ENCODE data around the gene FARSB. TPM values are rescaled to one million over a fixed set of nuclear protein-coding genes. Genes with fewer than 3 reads are reported as not detected.
"Not testable (repeated sequence)": the region's sequence is repeated elsewhere in the genome, so short reads cannot be mapped to it uniquely, and the experiment has no call there.

FARSB gene
- polyA plus RNA-seq, 1 donor, result 23.0 TPM

DNA sequence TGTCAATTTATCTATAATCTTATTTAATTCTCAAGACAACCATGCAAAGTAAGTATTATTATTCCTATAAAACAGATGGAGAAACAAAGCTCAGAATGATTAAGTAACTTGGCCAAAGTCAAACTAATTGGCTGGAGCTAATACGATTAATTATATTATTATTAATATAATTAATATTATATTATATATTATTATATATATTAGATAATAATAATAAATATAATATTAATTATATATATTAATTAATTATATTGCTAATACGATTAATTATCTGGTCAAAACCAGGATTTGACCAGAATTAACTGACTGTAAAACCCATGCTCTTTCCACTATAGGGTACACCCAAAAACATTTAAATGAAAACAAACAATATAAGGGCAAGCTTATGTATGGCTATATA lies 52.4 kb downstream of the FARSB start:
- no peak for DNase-seq

DNA sequence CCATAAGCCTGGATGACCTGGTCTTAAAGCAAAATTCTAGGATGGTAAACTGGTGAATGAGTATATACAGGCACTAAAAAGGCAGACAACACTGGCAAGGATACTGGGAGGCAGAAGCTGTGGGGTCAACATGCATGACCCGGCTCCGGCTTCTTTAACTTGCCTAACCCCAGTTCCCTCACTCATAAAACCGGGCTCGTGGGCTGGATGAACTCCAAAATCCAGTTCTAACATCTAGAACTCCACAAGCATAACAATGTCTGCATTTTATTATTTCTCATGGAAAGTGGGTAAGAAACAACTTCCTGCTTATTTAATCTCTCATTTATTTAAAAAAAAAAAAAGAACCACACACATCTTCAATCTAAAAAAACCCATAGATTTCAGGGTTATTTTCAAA lies 57.3 kb downstream of the FARSB start:
- DNase-seq, result no peak

DNA sequence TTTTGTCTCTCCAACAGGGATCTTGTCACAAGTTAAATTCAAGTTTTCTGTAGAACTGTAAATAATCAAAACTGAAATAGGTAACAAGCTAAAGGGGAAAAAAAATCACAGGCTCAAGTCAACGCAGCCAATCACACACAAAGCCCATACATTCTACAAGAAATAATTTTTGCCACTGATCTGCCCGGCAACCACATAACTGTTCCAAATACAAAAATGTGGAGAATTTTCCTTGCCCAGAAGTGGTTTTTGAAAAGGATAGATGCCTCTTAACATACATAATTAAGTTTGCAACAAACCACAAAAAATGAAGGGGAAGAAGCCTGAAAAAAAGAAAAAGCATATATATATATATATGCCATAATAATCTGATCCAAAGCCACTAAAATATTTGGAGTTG lies 60.3 kb downstream of the FARSB start:
- DNase-seq, result no peak

DNA sequence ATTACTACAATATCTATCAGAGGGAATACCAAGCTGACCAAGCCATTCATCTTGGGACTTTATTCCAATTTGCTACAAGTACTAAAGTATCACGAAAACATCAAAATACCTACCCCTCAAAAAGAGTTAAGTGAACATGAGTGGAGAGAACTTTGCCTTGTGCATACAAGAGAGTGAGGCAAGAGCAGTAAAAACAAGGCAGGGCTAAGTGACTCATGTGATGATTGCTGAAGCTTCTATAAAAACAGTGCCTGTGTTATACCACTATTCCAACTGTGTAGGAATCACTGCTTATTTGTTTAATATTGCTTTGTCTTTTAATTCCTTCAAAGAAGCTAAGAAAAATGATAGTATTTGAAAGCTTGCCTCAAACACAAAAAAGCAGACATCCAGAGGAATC lies 61.2 kb downstream of the FARSB start:
- no peak for DNase-seq

DNA sequence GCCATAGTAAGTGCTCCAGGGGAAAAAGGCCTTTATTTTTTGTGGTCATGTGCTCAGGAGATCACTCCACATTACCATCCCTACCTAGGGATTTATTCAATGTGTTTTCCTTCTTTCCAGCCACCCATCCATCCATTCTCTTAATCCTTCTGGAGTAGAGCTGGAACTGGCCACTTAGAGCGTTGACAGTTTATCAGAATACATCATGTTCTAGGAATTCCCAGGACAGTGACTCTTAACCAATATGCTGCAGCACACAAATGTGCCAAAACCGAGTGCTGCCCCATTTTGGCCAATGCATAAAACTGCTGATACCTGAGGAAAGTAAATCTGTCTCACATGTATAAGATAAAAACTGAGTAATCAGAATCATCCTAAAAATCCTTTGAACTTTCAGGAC lies 63.7 kb downstream of the FARSB start:
- DNase-seq, result no peak

DNA sequence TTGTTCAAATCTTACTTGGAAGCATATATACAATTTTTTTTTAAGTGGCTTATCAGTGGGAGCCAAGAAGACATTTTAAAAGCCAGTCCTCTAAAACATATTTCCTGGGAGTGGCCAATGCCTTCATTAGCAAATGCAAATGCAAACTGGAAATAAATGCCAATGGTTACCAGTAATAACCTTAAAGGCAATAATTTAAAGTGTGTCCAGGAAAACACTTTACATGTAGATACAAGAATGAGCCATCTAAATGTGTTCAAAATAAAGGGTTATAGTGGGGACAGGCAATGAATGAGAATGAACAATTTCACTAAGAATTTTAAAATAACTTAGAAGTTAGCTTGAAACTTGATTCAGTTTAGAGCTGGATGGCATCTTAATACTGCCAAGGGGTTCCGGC lies 64.2 kb downstream of the FARSB start:
- DNase-seq, result no peak

DNA sequence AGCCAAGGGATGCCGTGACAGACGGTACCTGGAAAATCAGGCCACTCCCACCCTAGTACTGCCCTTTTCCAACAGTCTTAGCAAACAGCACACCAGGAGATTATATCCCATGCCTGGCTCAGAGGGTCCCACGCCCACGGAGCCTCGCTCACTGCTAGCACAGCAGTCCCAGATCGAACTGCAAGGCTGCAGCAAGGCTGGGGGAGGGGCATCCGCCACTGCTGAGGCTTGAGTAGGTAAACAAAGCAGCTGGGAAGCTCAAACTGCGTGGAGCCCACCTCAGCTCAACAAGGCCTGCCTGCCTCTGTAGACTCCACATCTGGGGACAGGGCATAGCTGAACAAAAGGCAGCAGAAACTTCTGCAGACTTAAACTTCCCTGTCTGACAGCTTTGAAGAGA lies 71.3 kb downstream of the FARSB start:
- DNase-seq, result not testable (repeated sequence)

DNA sequence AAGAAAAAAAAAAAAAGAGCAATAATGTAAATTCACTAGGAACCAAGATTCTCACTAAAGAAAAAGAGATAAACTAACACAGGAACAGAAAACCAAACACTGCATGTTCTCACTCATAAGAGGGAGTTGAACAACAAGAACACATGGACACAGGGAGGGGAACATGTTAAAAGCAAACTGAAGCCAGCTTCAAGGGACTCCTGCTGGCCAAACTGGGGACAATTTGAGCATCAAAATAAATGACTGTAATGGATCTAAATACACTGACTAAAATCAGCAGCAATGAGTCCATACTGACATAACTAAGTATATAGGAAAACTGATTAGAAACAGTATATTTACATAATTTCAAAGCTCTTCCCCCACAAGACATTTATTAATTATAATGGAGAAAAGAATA lies 73.0 kb downstream of the FARSB start:
- DNase-seq, result no peak

DNA sequence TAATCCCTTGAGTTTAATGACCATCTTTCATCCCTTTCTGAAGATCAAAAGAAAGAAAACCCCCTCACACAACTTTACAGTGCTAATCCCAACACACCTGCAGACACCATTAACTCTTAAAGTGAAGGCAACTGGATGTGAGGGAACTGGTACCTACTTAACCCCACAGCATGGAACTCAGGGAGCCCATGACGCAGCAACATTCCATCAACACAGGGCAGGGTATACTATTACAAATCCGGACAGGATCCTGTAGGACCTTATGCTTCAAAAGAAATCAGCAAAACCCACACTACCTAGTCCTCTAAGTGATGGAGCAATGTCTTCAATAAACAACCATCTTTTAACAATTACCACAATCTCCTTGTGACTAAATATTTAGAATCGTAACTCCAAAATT lies 78.6 kb downstream of the FARSB start:
- DNase-seq, result no peak

DNA sequence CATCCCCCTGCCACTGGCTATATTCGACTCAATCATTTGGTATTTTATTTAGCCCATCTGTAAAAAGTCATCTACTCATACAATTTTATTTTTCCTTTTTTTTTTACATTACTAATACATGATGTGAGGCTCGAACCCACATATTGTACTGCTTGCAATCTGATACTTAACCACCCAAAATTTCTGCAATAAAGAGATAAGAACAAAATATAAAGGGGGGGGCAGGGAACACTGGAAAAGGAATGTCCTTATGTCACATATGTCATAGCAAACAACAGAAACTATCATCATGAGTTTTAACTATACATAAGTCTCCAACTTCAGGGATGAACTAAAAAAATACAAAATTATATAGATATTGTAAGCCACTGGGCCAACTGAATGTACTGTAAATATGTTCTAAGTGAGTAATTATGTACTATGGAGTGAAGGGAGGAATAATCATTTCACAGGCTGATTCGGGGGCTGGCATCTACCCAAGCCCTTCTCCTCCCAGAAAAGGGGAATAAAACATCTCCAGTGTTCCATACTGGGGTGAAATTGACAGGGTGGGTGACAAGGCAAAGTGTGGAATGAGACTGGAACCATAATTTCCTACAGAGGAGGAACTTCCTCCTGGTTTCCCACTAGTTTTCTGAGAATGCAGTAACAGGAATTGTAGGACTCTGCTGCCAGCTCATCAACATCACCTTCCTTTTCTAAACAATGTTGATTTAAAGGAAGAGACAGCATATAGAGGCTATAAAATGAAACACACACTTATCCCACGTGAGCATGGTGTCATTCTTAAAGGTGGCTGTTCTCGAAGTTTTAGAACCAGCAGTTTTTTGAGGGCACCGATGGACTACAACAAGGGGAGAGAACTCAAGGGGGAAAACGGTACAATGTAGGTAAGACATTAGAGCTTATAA lies 79.5 kb downstream of the FARSB start:
- DNase-seq, result no peak

DNA sequence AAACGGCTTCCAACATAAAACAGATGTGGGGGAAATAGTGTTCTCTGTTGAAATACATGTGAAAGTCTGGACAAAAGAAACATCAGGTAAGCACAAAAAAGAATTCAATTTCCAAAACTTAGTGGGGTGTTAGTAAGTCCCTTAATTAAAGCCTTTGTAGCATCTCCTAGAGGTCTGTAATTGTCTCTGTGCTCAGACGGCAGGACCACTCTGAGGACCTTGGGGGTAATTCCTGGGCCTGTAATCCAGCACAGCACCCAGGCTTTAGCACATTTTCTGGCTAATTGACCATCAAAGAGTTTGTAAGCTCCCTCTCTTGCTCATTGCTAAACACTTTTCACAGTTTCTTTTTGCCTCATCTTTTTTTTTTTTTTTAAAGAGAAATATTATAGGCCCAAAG lies 80.3 kb downstream of the FARSB start:
- no peak for DNase-seq

DNA sequence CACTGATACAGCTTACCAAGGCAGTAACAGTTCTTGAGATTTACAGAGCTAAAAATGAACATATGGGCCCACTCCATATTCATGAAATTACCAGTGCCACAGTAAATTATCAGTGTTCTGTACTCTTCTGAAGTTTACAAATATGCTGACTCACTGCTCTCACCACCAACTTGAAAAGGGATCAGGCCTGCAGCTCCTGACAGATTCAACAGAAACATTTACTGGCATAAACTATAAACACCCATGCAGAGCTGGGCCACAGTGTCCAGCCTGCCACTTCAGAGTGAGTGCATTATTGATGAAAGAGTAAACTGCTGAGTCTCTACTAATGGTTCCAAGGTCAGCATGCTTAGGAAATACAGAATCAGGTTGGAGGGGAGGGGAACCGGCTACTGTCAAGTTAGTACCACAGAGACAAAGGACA lies 83.1 kb downstream of the FARSB start:
- no peak for DNase-seq

DNA sequence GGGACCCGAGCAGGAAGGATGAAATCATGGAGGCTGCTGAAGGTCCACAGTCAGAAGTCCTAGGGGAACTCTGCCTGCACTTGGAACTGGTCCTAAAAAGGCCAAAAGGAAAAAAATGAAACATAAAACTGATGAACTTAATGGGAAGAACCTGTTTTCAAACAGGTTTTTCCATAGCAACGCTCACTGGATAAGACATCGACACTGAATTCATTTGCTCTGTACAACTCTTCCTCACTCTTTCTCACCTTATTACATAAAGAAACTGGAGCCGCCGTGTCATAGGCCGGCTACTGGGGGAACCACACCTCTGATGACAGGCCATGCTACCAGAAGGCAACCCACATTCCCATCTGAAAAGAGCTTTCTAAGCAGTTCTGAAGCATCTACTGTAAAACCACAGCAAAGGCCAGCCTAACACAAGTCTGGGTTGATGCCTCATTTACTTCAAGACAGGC lies 83.6 kb downstream of the FARSB start:
- DNase-seq, result no peak

DNA sequence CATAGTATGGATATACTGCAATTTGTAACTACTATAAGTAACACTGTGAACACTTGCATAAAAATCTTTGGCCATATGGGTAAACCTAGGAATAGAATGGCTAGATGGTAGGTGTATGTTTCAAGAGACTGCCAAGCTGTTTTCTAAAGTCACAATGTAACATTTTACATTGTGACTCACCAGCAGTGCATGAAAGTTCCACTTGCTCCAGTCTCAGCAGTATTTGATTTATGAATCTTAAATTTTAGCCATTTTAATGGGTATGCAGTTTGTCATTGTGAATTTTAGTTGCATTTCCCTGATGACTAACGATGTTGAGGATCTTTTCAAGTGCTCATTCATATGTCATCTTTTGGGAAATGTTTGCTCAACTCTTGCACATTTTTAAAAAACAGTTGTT lies 86.1 kb downstream of the FARSB start:
- DNase-seq, result no peak

DNA sequence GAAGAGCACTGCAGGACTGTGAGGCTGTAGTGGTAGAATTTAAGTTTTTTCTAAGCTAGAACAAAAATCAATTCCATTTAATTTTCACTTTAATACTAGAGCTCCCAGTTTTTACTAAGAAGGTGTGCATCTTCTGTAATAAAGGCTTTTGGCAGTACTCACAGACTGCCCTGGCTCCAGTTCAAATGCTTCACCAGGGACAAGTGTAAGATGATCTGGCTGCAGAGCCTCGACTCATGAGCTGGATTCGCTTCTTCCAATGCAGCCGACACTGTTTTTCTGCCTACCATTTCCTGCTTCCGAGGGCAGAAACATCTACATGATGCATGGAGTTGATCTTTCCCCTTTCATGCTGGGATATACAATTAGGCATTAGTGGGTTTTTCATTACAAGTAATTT lies 87.0 kb downstream of the FARSB start:
- peak; percentile 26 for DNase-seq

DNA sequence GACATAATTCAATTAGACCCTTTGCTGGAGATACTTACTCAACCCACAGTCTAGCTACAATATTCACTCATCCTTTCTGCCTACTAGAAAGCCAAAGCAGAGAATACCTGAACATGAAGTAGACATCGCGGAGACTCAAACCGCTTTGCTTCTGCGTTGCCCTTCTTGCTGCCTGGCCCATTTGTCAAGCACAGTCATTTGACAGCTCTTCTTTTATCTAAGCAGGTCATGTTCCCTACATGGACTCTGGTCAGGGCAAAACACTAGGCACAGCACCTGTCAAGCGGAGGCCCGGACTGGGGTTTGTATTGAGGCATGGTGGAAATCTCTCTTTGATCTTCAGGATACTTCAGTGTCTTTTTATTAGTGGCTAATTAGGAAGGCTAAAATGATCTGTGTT lies 89.7 kb downstream of the FARSB start:
- no peak for DNase-seq

DNA sequence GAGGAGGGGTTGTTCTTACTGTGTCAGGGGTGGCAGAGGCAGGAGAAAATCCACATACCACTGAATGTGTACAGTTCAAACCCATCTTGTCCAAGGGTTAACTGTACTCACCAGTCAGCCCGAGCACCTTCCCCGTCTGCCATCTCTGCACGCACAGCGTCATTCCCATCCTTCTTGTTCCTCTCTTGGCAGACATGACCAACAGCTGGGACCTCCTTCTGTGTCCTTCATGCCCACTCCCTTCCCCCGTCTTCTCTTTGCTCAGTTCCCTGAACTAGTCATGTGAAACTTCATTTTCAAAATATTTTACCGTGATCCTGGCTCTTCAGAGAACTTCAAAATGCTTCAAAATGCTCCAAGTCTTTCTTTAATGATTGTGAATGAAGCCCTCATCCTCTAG lies 92.0 kb downstream of the FARSB start:
- no peak for DNase-seq

DNA sequence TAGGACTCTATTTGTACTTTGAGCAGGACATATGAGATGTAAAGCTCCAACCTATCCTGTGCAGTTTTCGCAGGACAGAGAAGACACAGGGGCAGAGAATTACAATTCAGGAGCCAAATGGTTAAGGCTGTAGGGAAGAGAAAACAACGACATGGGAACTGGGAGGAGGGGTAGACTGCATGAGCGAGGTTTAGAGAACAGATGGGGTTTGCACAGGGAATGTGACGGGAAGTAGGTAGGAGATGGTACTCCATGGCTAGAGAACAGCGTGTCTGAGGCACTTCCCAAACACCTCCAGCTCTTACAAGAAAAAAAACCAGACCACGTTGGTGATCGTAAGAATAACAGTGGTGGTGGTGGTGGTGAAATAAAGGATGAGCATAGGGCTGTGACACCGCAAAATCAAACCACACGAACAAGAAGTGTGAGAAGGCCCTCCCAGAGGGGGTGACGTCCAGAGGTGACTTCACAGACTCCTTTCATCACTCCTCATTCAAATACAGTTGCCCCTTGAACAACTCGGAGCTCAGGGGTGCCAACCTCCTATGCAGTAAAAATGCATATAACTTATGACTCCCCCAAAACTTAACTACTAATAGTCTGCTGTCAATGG lies 92.7 kb downstream of the FARSB start:
- no peak for DNase-seq

DNA sequence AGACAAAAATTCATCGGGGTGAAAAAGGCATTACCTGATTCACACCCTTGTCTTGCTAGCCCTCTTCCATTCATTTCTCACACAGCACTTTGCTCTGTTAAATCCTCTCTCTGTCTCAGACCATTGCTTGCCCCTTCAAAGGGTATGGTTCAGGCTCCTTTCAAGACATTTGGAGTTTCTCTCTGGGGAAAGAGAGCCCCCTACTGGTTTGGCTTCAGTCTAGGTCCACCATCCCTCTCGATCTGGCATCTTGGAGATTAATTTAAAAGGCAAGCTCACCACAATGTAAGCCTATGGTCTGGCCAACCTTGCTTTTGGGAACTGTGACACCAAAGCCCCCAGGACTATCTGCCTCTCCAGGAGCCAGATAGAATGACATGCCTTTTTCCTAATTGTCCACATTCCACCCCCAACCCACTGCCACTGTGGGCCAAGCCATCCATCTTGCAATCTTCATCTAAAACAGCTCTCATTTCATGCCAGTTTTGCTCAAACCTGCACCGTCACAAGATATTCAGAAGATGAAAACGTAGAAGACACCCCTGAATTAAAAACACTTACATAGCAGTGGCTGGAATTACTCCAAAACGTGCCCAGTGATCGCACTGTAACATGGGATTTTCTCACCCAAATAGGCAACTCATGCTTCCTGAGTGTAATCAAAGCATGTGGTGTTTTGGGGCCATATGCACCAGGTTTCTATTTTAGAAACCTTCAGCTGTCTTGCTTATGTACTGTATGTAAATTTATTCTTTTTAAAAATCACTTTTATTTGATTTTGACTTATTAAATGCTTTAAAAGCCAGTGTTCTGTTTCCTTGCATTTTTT lies 93.9 kb downstream of the FARSB start:
- DNase-seq, result no peak

DNA sequence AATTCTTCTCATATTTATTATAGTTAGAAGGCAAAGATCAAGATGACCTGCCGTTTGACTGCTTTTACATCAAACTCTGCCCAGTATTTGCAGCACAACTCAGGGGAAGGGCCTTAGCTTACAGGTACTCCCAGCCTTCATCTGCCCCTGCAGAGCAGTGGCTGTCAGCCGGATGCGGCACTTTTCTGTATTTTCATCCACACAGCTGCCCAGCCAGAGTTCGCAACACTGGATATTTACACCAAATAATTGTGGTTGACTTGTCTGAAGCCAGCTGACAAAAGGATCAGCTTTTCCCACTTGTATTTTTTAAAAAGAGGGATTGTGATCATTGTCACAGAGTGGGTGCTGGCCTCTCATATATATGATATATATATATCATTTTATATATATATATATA lies 94.7 kb downstream of the FARSB start:
- no peak for DNase-seq

DNA sequence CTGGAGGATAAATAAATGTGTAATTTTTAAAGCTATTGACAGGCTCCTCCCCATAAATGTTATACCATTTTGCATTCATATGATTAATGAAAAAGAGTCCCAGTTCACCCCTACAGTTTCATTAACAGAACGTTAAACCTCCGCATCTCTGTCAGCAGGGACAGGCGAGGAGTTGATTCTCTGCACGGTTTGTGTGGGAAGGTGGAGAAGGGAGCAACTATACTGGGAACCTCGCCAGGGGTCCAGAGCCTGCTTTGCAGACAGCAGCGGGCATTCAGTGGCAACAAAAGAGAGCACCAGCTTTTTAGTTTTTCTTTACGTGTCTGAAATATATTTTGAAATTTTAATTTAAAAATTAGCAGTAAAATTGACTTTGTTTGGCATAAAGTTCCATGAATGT lies 101.4 kb downstream of the FARSB start:
- DNase-seq, result no peak

DNA sequence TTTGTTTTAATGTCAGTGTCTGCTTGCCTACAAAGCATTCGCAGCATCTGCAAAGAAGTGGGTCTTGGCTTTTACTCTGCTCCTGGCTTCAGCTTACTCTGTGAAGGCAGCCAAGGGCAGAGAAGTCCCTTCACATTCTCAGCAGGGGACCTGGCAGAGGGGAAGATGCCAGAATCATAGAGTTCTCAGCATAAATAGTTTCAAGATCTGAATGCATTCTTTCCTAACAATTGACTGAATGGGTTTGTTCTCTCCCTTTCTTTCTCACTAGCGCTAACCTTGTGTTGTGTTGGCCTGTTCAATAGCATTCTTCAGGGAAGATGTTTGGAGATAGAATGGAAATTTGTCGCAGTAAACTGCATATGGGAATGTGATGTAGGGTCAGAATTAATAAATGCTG lies 106.9 kb downstream of the FARSB start:
- DNase-seq, result no peak

DNA sequence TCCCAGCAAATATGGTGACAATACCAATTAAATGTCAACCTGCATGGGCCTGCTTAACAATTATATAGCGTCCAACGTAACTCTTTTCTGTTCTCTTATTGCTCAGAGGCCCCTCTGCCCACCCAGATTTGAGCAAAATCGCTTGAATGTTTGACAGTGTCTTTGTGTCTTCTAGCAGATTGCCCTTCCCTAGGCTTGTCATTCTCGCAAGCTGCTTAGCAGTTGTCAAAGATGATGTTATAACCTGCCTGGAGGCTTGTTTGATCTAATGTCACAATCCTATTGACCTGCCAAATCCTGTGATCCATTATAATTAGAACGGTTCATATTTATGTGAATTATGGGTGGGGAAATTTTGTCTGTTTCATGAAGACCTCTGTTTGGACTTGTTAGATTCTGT lies 108.8 kb downstream of the FARSB start:
- no peak for DNase-seq
